GM12891 (cell line): ENCODE measurements around the gene NUDT6. TPM values are rescaled to one million over a fixed set of nuclear protein-coding genes. Genes with fewer than 3 reads are reported as not detected.

ENCODE experiments used
- DNase-seq: peaks from one replicate; pipeline ENCODE4 v3.0.0; 2011; ENCODE audit warnings: low spot score; ENCODE audit not compliant: insufficient read length
- FAIRE-seq: peaks from 2 replicates; lab custom pipeline; 2011; peaks lifted over from hg19 to GRCh38; lab: Jason Lieb, UNC
- PAX5 ChIP-seq: IDR thresholded peaks from 2 replicates; pipeline ENCODE4 v1.6.1; 2011; ENCODE audit warnings: low read length, moderate library complexity, mild to moderate bottlenecking; ENCODE audit not compliant: insufficient read depth, severe bottlenecking
- POLR2A ChIP-seq: IDR thresholded peaks from 2 replicates; pipeline ENCODE4 v1.6.1; 2011; ENCODE audit warnings: low read depth, low read length, control low read depth
- POLR2AphosphoS5 ChIP-seq: IDR thresholded peaks from 2 replicates; pipeline ENCODE4 v1.6.1; 2011; ENCODE audit warnings: low read depth, low read length, control low read depth
- POU2F2 ChIP-seq: IDR thresholded peaks from 2 replicates; pipeline ENCODE4 v1.6.1; 2011; ENCODE audit warnings: low read depth, mild to moderate bottlenecking, control low read depth, low read length, moderate library complexity
- SPI1 ChIP-seq: IDR thresholded peaks from 2 replicates; pipeline ENCODE4 v1.6.1; 2011; ENCODE audit warnings: low read depth, low read length, control low read depth
- TAF1 ChIP-seq: IDR thresholded peaks from 2 replicates; pipeline ENCODE4 v1.6.1; 2011; ENCODE audit warnings: low read depth, low read length, control low read depth
- polyA plus RNA-seq: library from polyadenylated mRNA; unstranded; fragments of >200 nt; gene quantifications from one replicate; pipeline ENCODE4 v1.2.1, GENCODE V29; 2012; ENCODE audit warnings: low read depth, missing spikeins, inconsistent platforms; ENCODE audit not compliant: missing spikeins

Gene NUDT6, protein sequence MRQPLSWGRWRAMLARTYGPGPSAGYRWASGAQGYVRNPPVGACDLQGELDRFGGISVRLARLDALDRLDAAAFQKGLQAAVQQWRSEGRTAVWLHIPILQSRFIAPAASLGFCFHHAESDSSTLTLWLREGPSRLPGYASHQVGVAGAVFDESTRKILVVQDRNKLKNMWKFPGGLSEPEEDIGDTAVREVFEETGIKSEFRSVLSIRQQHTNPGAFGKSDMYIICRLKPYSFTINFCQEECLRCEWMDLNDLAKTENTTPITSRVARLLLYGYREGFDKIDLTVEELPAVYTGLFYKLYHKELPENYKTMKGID
- polyA plus RNA-seq = 2.9 TPM

DNA sequence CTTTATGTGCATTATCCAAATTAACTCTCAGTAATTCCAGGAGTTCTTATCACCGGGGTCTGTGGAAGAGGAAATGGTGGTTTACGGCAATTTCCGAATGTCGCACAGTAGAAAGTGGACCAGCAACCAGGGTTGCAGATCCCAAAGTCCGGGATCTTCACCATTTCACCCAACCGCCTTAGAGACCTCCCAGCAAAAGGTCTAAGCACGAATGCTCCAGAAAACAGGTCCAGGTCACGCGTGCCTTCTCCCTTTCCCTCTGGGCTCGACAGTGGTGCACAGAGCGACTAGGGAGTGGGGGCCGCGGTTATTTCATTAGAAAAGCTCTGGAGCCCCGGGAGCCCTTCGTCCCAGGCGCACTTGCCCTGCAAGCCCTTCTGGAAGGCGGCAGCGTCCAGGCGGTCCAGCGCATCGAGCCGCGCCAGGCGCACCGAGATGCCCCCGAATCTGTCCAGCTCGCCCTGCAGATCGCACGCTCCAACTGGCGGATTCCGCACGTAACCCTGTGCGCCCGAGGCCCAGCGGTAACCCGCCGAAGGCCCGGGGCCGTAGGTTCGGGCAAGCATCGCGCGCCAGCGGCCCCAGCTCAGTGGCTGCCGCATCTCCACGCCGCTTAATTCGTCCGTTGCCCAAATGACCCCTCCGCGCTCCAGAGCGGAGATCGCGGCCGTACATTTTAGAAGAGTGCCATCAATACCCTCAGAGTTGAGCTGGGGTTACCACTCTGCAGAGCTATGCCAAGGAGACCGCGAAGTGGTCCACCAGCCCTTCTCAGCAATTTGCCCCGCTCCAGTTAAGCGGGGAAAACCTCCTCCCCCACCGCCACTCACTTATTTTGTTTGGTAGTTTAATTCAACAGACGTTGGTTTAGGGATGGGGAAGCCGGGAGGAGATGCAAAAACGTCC is at the start of gene NUDT6:
Gene NUDT6 (minus strand): TSS at position 627 of the 906 bp plus-strand sequence. CDS start 25 bp downstream, at position 602.
- FAIRE-seq (no peak), DNase-seq (peak; percentile 32)

DNA sequence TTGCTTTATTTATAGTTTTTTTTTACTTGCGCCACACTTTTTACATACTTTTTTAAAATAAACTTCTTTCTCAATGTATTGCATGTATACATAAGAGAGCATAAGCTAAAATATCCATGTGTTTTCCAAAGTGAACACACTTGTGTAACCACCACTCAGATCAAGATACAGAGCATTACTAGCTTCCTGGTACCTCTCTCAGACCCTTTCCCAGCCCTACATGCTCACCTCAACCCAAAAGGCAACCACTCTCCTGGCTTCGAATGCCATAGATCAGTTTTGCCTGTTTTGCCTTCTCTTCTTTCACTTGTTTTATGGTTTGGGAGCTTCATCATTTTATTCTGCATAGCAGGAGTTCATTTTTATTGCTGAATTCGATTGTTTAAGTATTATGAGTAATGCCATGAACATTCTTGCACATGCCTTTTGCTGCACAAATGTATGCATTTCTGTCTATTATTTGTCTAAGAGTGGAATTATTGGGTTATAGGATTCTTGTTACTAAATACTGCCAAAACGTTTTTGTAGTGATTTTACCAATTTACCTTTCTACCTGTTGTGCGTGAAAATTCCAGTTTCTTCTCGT is 45.9 kb upstream of the NUDT6 start:
- TF ChIP-seq POLR2AphosphoS5 (no peak), POLR2A (no peak), SPI1 (no peak), PAX5 (no peak), POU2F2 (no peak), TAF1 (no peak)
- FAIRE-seq = no peak
- no peak for DNase-seq

More for the DNA sequence above, at the start of gene NUDT6:
- no peak; the same call in 1 of the 2 replicates for TF ChIP-seq POLR2A
- no peak for TF ChIP-seq POLR2AphosphoS5
- TF ChIP-seq PAX5 = no peak
- TF ChIP-seq TAF1 = no peak
- no peak for TF ChIP-seq POU2F2
- no peak for TF ChIP-seq SPI1

DNA sequence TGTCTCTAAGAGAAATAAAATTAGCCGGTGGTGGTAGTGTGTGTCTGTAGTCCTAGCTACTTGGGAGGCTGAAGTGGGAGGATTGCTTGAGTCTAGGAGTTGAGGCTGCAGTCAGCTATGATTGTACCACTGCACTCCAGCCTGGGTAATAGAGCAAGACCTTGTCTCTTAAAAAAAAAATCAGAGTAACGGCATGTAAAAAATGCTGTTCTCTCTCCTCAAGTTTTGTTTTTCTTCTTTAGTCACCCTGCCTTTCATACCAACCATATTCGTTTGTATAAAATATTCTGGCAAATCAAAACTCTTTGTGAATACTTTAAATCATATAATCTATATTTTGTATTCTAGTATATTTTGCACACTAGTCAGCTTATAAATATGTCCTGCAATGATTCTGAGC is 44.8 kb upstream of the NUDT6 start:
- DNase-seq (no peak), FAIRE-seq (no peak)
- no peak for TF ChIP-seq TAF1
- TF ChIP-seq POU2F2 = no peak
- TF ChIP-seq PAX5 = no peak
- no peak for TF ChIP-seq POLR2AphosphoS5

GRCh38 chr4:122966201-122966600 is 43.8 kb upstream of the NUDT6 start:
- TF ChIP-seq SPI1 = no peak
- no peak for TF ChIP-seq POLR2A
- no peak for TF ChIP-seq TAF1
- no peak for TF ChIP-seq POLR2AphosphoS5
- no peak for TF ChIP-seq POU2F2
- TF ChIP-seq PAX5 = no peak
- no peak for DNase-seq
- FAIRE-seq = no peak

DNA sequence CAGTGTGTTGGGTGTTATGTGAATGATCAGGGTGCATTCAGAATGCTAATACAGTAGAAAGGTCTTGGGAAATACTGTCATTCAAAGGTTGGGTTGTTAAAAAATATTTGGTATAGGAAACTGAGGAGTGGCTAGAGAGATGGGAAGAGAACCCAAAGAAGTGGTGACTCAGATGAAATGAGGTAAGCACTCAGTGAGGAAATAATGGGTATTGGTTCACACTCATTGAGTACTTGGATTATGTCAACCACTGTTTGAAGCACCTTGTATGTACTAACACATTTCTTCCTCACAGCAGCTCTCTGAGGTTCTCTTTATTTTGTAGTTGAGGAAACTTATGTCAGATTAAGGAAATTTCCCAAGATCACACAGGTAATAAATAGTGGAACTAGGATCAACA is 40.8 kb upstream of the NUDT6 start:
- FAIRE-seq (no peak), DNase-seq (no peak)
- TF ChIP-seq SPI1 = no peak
- no peak for TF ChIP-seq PAX5
- no peak for TF ChIP-seq POLR2A
- no peak for TF ChIP-seq POLR2AphosphoS5
- no peak for TF ChIP-seq POU2F2
- no peak for TF ChIP-seq TAF1

GRCh38 chr4:122960611-122961000 is 38.2 kb upstream of the NUDT6 start:
- DNase-seq (no peak), FAIRE-seq (no peak)

DNA sequence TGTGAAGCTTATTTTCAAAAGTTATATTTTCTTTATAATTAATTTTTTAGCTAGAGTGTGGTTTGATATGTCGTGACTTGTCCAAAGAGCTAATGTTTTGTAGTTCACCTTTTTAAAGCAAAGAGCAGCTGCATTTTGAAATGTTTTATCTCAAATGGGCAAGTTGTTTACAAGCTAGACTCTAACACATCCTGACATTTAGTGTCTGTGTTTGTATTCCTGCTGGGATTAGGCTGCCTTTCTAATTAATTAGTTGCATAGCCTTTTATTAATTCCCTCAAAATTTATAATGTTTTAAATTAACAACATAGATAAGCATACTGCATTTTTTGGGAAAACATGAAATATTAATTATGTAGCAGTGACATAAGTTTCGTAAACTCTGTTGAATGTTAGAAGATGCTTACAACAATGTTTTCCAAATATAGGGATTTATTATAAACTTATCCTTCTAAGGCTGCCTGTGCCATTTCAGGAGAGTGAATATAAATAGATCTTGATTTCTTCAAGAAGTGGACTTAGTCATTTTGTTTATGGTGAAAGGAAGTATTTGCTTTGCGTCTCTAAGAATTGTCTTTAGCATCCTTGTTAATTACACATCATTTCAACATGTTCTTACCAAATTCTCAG is 37.7 kb upstream of the NUDT6 start:
- no peak for FAIRE-seq
- no peak for DNase-seq
- TF ChIP-seq PAX5 (no peak), POLR2A (no peak), POLR2AphosphoS5 (no peak), TAF1 (no peak), SPI1 (no peak), POU2F2 (no peak)

More at GRCh38 chr4:122960611-122961000, 38.2 kb upstream of the NUDT6 start:
- TF ChIP-seq POLR2A = no peak
- TF ChIP-seq TAF1 = no peak
- no peak for TF ChIP-seq POU2F2
- TF ChIP-seq PAX5 = no peak
- TF ChIP-seq SPI1 = no peak
- TF ChIP-seq POLR2AphosphoS5 = no peak

DNA sequence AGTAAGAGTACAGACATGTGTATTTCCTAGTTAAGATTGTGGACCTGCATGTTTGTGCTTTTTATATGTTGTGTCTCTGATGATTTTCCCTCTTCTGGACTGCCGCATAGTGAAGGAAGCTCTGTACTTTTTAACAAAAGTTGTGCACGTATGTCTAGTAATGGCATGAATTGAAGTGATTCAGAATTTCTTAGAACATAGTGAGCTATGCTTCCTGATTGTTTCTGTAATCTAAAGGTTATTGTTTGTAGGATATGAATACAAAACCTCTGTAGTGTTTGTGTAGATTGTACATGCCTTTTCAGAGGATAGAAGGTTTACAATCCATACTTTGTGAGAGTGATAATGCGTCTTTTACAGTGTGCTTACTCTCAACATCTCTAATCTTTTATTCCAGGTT is 37.0 kb upstream of the NUDT6 start:
- no peak for TF ChIP-seq TAF1
- no peak for FAIRE-seq

More for the DNA sequence above, 37.0 kb upstream of the NUDT6 start:
- DNase-seq = no peak
